Left cardiac atrium (tissue), 4 donors: ENCODE measurements around the gene WWC2. TPM values are rescaled to one million over a fixed set of nuclear protein-coding genes. Genes with fewer than 3 reads are reported as not detected.
"Not testable (repeated sequence)": the region's sequence is repeated elsewhere in the genome, so short reads cannot be mapped to it uniquely, and the experiment has no call there.

Experiments
- ATAC-seq, 2 donors: fragments of 200-7000 bp; cut with Tn5 transposase; one replicate each; pipeline ENCODE4 v1.9.1; 2020; ENCODE audit warnings: mild to moderate bottlenecking in 2 of 2, moderate library complexity in 2 of 2
- DNase-seq: peaks from one replicate; pipeline ENCODE4 v3.0.0-alpha.2; 2020
- intact Hi-C, 2 donors: fragments of 100-400 bp; cut with DNase I; formaldehyde crosslinking; loops; one replicate each; pipeline versions ENCODE4 v1.14.1 to v1.15.1; 2022 to 2023
- total RNA-seq, 2 donors: library from RNA; stranded (reverse); fragmentation: NEBNext Ultra II Directional; extraction: Animal tissue kit (Norgen Biotek cat#: 25700); gene quantifications; one replicate each; pipeline ENCODE4 v1.2.1, GENCODE V29; 2021
- donor health status: DM: no; HTN: yes; CAD: no.
- donor health status: DM: no; HTN: yes; CAD: no; lungs with severe emphysema.
- donor health status: DM: yes; HTN: yes; CAD: no.
- donor health status: Dilated cardiomyopathy.

The WWC2 gene
- total RNA-seq, 2 donors from 2014 or later = 31.5 to 32.3 TPM

DNA sequence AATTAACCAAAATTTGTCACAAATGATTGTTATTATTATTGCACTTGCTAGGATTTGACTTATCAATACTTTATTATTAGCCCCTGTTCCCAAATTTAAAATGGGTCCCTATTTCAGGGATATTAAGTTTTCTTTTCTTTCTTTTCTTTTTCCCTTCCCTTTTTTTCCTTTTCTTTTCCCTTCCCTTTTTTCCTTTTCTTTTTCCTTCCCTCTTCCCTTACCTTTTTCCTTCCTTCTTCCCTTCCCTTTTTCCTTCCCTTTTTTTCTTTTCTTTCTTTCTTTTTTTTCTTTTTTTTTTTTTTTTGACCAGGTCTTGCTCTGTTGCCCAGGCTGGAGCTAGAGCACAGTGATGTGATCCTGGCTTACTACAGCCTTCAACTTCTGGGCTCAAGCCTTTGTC, 33.8 kb downstream of the WWC2 start:
- intact Hi-C loops = no loop called here
- no peak for ATAC-seq
- no peak for DNase-seq

DNA sequence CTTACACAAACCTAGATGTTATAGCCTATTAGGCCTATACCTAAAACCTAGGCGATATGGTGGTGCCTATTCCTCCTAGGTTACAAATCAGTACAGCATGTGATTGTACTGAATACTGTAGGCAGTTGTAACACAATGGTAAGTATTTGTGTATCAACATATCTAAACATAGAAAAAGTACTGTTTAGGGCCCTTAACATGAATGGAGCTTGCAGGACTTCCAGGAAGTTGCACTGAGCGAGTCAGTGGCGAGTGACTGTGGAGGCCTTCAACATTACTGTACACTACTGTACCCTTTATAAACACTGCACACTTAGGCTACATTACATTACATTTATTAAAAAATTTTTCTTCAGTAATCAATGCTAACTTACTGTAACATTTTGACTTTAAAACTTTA, 37.8 kb downstream of the WWC2 start:
- ATAC-seq (no peak), DNase-seq (no peak)
- intact Hi-C loops = no loop called here

DNA sequence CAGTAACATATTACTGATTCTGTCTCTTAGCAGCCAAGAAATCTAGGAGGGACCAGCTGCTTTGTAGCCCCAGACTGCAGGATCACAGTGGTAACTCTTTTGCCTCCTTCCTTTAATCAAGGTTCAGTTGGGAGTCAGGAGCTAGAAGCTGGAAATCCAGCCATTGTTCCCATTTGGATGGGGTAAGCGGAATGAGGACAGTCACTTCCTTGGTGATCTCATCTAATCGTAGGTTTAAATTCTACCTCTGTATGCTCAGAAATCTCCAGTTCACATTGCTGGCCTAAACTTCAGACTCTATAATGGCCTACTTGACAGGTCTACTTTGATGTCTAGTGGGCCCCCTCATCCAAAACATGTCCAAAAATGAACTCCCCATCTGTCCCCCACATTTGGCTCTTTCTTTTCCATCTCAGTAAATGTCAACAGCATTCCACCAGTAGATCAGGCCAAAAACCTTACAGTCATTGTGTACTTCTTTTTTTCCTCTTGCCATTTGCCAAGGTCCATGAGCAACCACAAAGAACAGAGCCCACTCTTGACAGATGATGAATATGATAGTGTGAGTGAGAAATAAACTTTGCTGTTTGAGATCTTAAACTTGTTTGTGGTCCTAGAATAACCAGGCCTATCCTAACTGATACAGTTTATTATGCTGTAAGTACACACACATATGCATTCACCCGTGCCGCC, 40.1 kb downstream of the WWC2 start:
- ATAC-seq = no peak
- DNase-seq = no peak
- intact Hi-C loops = no loop called here

GRCh38 chr4:183139972-183140570, 41.0 kb downstream of the WWC2 start:
- intact Hi-C loops = no loop called here
- ATAC-seq (no peak), DNase-seq (no peak)

- intact Hi-C loops = no loop called here
- ATAC-seq = no peak
Measured at GRCh38 chr4:183140911-183141320, 41.9 kb downstream of the WWC2 start.

GRCh38 chr4:183141997-183142396, 42.9 kb downstream of the WWC2 start:
- ATAC-seq = peak in 1 of 2 donors; percentile 11
- intact Hi-C loops = no loop called here
- no peak for DNase-seq

More at GRCh38 chr4:183140911-183141320, 41.9 kb downstream of the WWC2 start:
- DNase-seq = no peak

- intact Hi-C loops = no loop called here
- ATAC-seq (peak; percentile 85 to 93), DNase-seq (peak; percentile 67)
Measured at GRCh38 chr4:183142571-183143550, 43.8 kb downstream of the WWC2 start.

- no peak for DNase-seq
- ATAC-seq = no peak
- intact Hi-C loops = no loop called here
Measured at GRCh38 chr4:183144787-183145186, 45.7 kb downstream of the WWC2 start.

- no peak for DNase-seq
- no peak for ATAC-seq
- intact Hi-C loops = no loop called here
Measured at GRCh38 chr4:183145773-183146172, 46.7 kb downstream of the WWC2 start.

GRCh38 chr4:183146478-183146877, 47.4 kb downstream of the WWC2 start:
- intact Hi-C loops = no loop called here
- ATAC-seq (peak; percentile 61 to 69), DNase-seq (no peak)

DNA sequence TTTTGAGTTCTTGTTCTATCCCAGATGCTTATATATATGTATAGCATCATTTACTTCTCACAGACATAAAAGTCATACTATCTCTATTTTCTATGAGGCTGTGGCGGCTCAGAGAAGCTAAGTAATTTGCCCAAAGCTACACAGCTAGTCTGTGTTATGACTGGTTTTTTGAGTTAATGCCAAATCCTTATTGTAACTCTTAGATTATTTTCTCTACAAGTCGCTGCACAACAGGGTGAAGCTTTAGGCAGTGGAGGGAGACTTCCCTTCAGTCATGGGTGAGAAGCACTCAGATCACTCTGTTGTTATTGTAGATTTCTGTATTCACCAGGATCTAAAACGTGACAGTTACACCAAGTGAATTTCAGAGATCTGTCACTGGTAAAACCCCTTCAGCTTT, 48.1 kb downstream of the WWC2 start:
- DNase-seq (no peak), ATAC-seq (no peak)
- intact Hi-C loops = no loop called here

DNA sequence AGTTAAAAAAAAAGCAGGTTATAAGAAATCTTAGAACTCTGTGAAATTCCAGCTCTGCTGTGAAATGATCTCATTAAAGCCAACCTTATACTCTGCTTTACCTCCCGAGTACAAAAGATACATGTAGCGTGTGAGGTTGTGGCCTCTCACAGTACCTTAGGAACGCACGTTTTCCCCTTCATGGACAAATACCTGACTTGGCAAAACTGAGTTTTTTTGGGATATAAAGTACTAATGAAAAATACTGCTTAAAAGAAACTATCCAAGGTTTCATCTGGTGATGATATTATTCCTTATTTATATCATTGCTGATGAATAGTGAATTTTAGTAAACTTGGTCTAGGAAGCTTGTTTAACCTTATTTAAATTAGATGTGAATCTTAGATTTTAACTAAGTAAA, 48.9 kb downstream of the WWC2 start:
- ATAC-seq (no peak), DNase-seq (no peak)
- intact Hi-C loops = no loop called here

GRCh38 chr4:183149616-183150539, 50.8 kb downstream of the WWC2 start:
- intact Hi-C loops = no loop called here
- ATAC-seq (no peak), DNase-seq (no peak)

DNA sequence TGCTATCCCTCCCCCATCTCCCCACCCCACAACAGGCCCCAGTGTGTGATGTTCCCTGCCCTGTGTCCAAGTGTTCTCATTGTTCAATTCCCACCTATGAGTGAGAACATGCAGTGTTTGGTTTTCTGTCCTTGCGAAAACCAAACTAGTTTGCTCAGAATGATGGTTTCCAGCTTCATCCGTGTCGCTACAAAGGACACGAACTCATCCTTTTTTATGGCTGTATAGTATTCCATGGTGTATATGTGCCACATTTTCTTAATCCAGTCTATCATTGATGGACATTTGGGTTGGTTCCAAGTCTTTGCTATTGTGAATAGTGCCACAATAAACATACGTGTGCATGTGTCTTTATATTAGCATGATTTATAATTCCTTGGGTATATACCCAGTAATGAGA, 51.6 kb downstream of the WWC2 start:
- DNase-seq, intact Hi-C loops, ATAC-seq: not testable (repeated sequence)

GRCh38 chr4:183152232-183152631, 53.2 kb downstream of the WWC2 start:
- DNase-seq, ATAC-seq, intact Hi-C loops: not testable (repeated sequence)

GRCh38 chr4:183153190-183153916, 54.3 kb downstream of the WWC2 start:
- intact Hi-C loops = no loop called here
- no peak for DNase-seq
- ATAC-seq = no peak

DNA sequence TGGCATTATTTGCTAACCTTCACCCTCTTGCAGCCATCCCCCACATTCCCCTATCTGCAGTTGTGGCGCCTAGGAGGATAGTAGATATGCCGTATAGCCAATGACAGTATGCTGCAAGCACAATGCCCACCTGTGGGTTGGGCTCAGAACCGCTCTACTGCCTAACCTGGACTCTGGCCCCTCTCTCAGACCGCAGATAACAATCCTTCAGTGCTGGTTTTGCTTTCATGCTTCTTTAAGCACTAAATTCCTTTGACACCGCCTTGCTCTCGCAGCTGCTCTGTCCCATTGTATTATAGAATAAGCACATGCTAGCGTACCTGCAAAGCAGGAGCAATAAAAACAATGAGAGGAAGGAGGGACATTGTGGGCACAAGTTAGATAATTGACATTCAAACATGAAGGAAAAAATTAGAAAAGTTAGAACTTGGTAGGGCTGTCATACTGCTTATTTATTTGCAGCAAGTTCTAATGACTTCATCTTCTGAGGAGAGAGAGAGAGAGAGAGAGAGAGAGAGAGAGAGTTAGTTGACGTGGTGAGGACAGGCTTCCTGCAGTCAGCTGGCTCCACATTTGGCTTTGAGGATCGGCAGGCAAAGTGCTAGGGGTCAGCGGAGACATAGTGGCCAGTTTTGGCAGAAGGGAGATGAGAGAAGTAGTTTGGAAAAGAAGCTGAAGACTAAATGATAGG, 55.8 kb downstream of the WWC2 start:
- DNase-seq = no peak
- intact Hi-C loops = no loop called here
- peak; percentile 81 to 88 for ATAC-seq
